ENCODE data around the gene ABCA4.

The ABCA4 gene

GRCh38 chr1:94096797-94097549 lies 24.0 kb downstream of the ABCA4 start:
- peaks cover 5 to 9% of the 10 kb centered on the region in 2 donors for H3K4me1 ChIP-seq (ENCODE audit: control insufficient read depth in 2 of 2, insufficient read depth in 2 of 2, low read length in 2 of 2)
- peak overlapping the region in 1 of 2 donors; percentile 4 for H3K27ac ChIP-seq (ENCODE audit: low read depth in 2 of 2, low read length in 2 of 2)

GRCh38 chr1:94095744-94096469 lies 25.0 kb downstream of the ABCA4 start:
- Histone ChIP-seq H3K27me3 (ENCODE audit: control insufficient read depth in 2 of 2, insufficient read depth in 2 of 2, low read length in 2 of 2) (peaks cover 0 to 3% of the 10 kb centered on the region in 2 donors), H3K27ac (ENCODE audit: low read depth in 2 of 2, low read length in 2 of 2) (peak overlapping the region in 1 of 2 donors; percentile 35), H3K36me3 (ENCODE audit: control insufficient read depth in 2 of 2, insufficient read depth in 2 of 2, low read length in 2 of 2) (no peaks in the 10 kb centered on the region), H3K9ac (ENCODE audit: low read depth in 1 of 2, low read length in 2 of 2) (no peak overlapping the region), H3K9me3 (ENCODE audit: control insufficient read depth in 2 of 2, low read length in 2 of 2) (no peaks in the 10 kb centered on the region), H3K4me1 (ENCODE audit: control insufficient read depth in 2 of 2, insufficient read depth in 2 of 2, low read length in 2 of 2) (peaks cover 5 to 13% of the 10 kb centered on the region in 2 donors), H3K4me3 (ENCODE audit: low read length in 2 of 2) (no peak overlapping the region)

More at GRCh38 chr1:94096797-94097549, 24.0 kb downstream of the ABCA4 start:
- Histone ChIP-seq H3K4me3 (ENCODE audit: low read length in 2 of 2) (no peak overlapping the region), H3K9ac (ENCODE audit: low read depth in 1 of 2, low read length in 2 of 2) (no peak overlapping the region), H3K27me3 (ENCODE audit: control insufficient read depth in 2 of 2, insufficient read depth in 2 of 2, low read length in 2 of 2) (peaks cover 0 to 8% of the 10 kb centered on the region in 2 donors), H3K9me3 (ENCODE audit: control insufficient read depth in 2 of 2, low read length in 2 of 2) (no peaks in the 10 kb centered on the region), H3K36me3 (ENCODE audit: control insufficient read depth in 2 of 2, insufficient read depth in 2 of 2, low read length in 2 of 2) (no peaks in the 10 kb centered on the region)

- Histone ChIP-seq H3K4me3 (ENCODE audit: low read length in 2 of 2) (peak overlapping the region in 1 of 2 donors; percentile 21), H3K27ac (ENCODE audit: low read depth in 2 of 2, low read length in 2 of 2) (peak overlapping the region; percentile 56 to 61), H3K9me3 (ENCODE audit: control insufficient read depth in 2 of 2, low read length in 2 of 2) (no peaks in the 10 kb centered on the region), H3K4me1 (ENCODE audit: control insufficient read depth in 2 of 2, insufficient read depth in 2 of 2, low read length in 2 of 2) (peaks cover 5 to 13% of the 10 kb centered on the region in 2 donors), H3K9ac (ENCODE audit: low read depth in 1 of 2, low read length in 2 of 2) (no peak overlapping the region), H3K36me3 (ENCODE audit: control insufficient read depth in 2 of 2, insufficient read depth in 2 of 2, low read length in 2 of 2) (no peaks in the 10 kb centered on the region), H3K27me3 (ENCODE audit: control insufficient read depth in 2 of 2, insufficient read depth in 2 of 2, low read length in 2 of 2) (no peaks in the 10 kb centered on the region)
Observed at GRCh38 chr1:94095112-94095637, 25.8 kb downstream of the ABCA4 start.

DNA sequence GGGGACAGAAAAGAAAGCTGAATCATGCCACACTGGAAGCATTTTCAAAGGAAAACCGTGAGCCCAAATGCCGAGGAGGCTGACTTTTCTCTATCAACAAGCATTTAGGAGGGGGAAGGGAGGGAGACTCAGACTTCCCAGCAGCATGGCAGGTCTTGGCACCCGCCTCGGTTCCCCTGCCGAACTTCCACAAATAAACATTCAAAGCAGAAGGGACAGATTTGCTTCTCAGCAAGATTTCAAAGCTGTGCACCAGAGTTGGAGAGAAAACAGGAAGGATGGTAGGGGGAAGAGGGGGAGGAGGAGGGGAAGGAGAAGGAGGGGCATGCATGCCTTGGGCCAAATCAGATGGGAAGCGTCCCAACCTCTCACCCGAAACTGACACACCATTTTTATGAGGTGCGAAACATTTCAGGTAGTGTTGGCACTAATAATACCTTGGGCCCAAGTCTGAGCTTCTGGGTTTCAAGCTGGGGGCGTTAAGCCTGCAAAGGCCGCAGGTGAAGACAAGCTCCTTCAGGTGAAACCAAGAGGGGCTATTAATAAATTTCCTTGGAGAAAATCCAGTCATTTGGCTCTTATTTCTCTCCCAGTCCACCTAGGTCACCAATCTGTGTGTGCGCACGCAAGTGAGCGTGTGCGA lies 26.4 kb downstream of the ABCA4 start:
- H3K27ac ChIP-seq (ENCODE audit: low read depth in 2 of 2, low read length in 2 of 2) = peak overlapping the region; percentile 56 to 61
- peak overlapping the region in 1 of 2 donors; percentile 21 for H3K4me3 ChIP-seq (ENCODE audit: low read length in 2 of 2)
- H3K4me1 ChIP-seq (ENCODE audit: control insufficient read depth in 2 of 2, insufficient read depth in 2 of 2, low read length in 2 of 2) = peaks cover 5 to 13% of the 10 kb centered on the region in 2 donors
- H3K27me3 ChIP-seq (ENCODE audit: control insufficient read depth in 2 of 2, insufficient read depth in 2 of 2, low read length in 2 of 2) = no peaks in the 10 kb centered on the region
- no peak overlapping the region for H3K9ac ChIP-seq (ENCODE audit: low read depth in 1 of 2, low read length in 2 of 2)
- no peaks in the 10 kb centered on the region for H3K9me3 ChIP-seq (ENCODE audit: control insufficient read depth in 2 of 2, low read length in 2 of 2)
- no peaks in the 10 kb centered on the region for H3K36me3 ChIP-seq (ENCODE audit: control insufficient read depth in 2 of 2, insufficient read depth in 2 of 2, low read length in 2 of 2)

- H3K27ac ChIP-seq (ENCODE audit: low read depth in 2 of 2, low read length in 2 of 2) = peak overlapping the region; percentile 56 to 61
- no peaks in the 10 kb centered on the region for H3K36me3 ChIP-seq (ENCODE audit: control insufficient read depth in 2 of 2, insufficient read depth in 2 of 2, low read length in 2 of 2)
- no peaks in the 10 kb centered on the region for H3K27me3 ChIP-seq (ENCODE audit: control insufficient read depth in 2 of 2, insufficient read depth in 2 of 2, low read length in 2 of 2)
- H3K4me3 ChIP-seq (ENCODE audit: low read length in 2 of 2) = no peak overlapping the region
- peaks cover 5 to 13% of the 10 kb centered on the region in 2 donors for H3K4me1 ChIP-seq (ENCODE audit: control insufficient read depth in 2 of 2, insufficient read depth in 2 of 2, low read length in 2 of 2)
- no peak overlapping the region for H3K9ac ChIP-seq (ENCODE audit: low read depth in 1 of 2, low read length in 2 of 2)
- no peaks in the 10 kb centered on the region for H3K9me3 ChIP-seq (ENCODE audit: control insufficient read depth in 2 of 2, low read length in 2 of 2)
Observed at GRCh38 chr1:94093996-94094395, 27.0 kb downstream of the ABCA4 start.

- H3K9me3 ChIP-seq (ENCODE audit: control insufficient read depth in 2 of 2, low read length in 2 of 2) = no peaks in the 10 kb centered on the region
- H3K4me1 ChIP-seq (ENCODE audit: control insufficient read depth in 2 of 2, insufficient read depth in 2 of 2, low read length in 2 of 2) = peaks cover 5 to 13% of the 10 kb centered on the region in 2 donors
- no peak overlapping the region for H3K27ac ChIP-seq (ENCODE audit: low read depth in 2 of 2, low read length in 2 of 2)
- no peaks in the 10 kb centered on the region for H3K27me3 ChIP-seq (ENCODE audit: control insufficient read depth in 2 of 2, insufficient read depth in 2 of 2, low read length in 2 of 2)
- H3K36me3 ChIP-seq (ENCODE audit: control insufficient read depth in 2 of 2, insufficient read depth in 2 of 2, low read length in 2 of 2) = no peaks in the 10 kb centered on the region
- H3K9ac ChIP-seq (ENCODE audit: low read depth in 1 of 2, low read length in 2 of 2) = no peak overlapping the region
- no peak overlapping the region for H3K4me3 ChIP-seq (ENCODE audit: low read length in 2 of 2)
Observed at GRCh38 chr1:94093396-94093795, 27.6 kb downstream of the ABCA4 start.

DNA sequence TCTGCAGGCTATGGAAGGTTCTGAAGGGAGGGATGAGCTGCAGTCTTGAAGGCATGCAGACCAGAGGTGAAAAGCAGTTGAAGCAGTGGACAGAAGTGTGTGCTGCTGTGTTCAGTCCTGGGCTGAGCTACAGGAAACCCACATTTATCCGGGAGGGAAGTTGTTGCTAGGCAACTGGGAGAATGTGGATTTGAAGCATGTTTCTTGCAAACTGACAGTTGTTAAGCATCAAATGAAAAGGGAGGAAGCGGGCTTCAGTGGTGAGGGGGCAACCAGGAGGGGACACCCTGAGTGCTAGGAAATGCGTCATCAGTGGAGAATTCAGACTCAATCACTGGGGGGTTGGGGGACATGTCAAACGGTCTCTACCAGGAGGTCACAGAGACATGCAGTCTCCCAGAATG lies 28.7 kb downstream of the ABCA4 start:
- Histone ChIP-seq H3K9me3 (ENCODE audit: control insufficient read depth in 2 of 2, low read length in 2 of 2) (no peaks in the 10 kb centered on the region), H3K27ac (ENCODE audit: low read depth in 2 of 2, low read length in 2 of 2) (peak overlapping the region in 1 of 2 donors; percentile 19), H3K4me1 (ENCODE audit: control insufficient read depth in 2 of 2, insufficient read depth in 2 of 2, low read length in 2 of 2) (peaks cover 5 to 13% of the 10 kb centered on the region in 2 donors)

DNA sequence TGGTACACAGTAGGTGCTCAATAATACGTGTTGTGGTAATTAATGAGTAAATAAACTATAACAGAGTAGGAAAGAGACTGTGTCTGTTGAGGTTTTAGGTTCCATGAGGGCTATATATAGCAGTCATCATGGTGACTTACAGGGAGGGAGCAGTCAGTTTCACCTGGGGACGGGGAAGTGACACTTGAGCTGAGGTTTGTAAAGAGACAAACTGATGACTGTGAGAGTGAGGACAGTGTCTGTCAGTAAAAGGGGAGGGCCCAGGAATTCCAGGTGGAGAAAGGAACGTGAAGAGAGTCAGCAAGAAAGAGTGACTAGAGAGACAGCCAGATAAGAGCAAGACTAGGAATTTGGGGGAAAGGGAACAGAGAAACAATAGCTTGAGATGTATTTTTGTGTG lies 30.2 kb downstream of the ABCA4 start:
- H3K27ac ChIP-seq (ENCODE audit: low read depth in 2 of 2, low read length in 2 of 2) = no peak overlapping the region
- no peak overlapping the region for H3K9ac ChIP-seq (ENCODE audit: low read depth in 1 of 2, low read length in 2 of 2)
- H3K4me1 ChIP-seq (ENCODE audit: control insufficient read depth in 2 of 2, insufficient read depth in 2 of 2, low read length in 2 of 2) = peaks cover 5 to 13% of the 10 kb centered on the region in 2 donors
- no peak overlapping the region for H3K4me3 ChIP-seq (ENCODE audit: low read length in 2 of 2)
- H3K9me3 ChIP-seq (ENCODE audit: control insufficient read depth in 2 of 2, low read length in 2 of 2) = no peaks in the 10 kb centered on the region
- no peaks in the 10 kb centered on the region for H3K36me3 ChIP-seq (ENCODE audit: control insufficient read depth in 2 of 2, insufficient read depth in 2 of 2, low read length in 2 of 2)
- no peaks in the 10 kb centered on the region for H3K27me3 ChIP-seq (ENCODE audit: control insufficient read depth in 2 of 2, insufficient read depth in 2 of 2, low read length in 2 of 2)

More for the DNA sequence above, 28.7 kb downstream of the ABCA4 start:
- H3K27me3 ChIP-seq (ENCODE audit: control insufficient read depth in 2 of 2, insufficient read depth in 2 of 2, low read length in 2 of 2) = no peaks in the 10 kb centered on the region
- no peak overlapping the region for H3K9ac ChIP-seq (ENCODE audit: low read depth in 1 of 2, low read length in 2 of 2)
- H3K36me3 ChIP-seq (ENCODE audit: control insufficient read depth in 2 of 2, insufficient read depth in 2 of 2, low read length in 2 of 2) = no peaks in the 10 kb centered on the region
- no peak overlapping the region for H3K4me3 ChIP-seq (ENCODE audit: low read length in 2 of 2)

DNA sequence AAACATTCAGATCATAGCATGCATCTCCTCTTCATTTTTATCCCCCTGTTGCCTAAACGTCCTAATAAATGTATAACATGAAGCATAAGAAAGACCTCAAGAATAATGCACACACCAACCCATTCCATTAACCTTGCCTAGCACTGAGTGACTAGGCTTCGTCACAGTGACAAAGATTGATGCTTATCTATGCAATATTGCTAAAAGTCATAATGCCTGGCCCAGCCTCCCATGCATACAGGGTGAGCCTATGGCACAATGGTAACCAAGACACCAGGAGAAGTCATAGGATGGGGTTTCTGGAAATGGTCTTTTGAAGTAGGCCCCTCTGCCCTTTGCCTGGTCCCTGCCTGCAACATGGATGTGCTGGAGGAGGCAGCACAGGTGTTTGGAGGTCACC lies 33.8 kb downstream of the ABCA4 start:
- no peak overlapping the region for H3K9ac ChIP-seq (ENCODE audit: low read depth in 1 of 2, low read length in 2 of 2)
- peaks cover 0 to 2% of the 10 kb centered on the region in 2 donors for H3K27me3 ChIP-seq (ENCODE audit: control insufficient read depth in 2 of 2, insufficient read depth in 2 of 2, low read length in 2 of 2)
- H3K36me3 ChIP-seq (ENCODE audit: control insufficient read depth in 2 of 2, insufficient read depth in 2 of 2, low read length in 2 of 2) = no peaks in the 10 kb centered on the region
- no peaks in the 10 kb centered on the region for H3K9me3 ChIP-seq (ENCODE audit: control insufficient read depth in 2 of 2, low read length in 2 of 2)
- H3K27ac ChIP-seq (ENCODE audit: low read depth in 2 of 2, low read length in 2 of 2) = no peak overlapping the region
- H3K4me1 ChIP-seq (ENCODE audit: control insufficient read depth in 2 of 2, insufficient read depth in 2 of 2, low read length in 2 of 2) = peaks cover 0 to 4% of the 10 kb centered on the region in 2 donors
- H3K4me3 ChIP-seq (ENCODE audit: low read length in 2 of 2) = no peak overlapping the region
